Activated CD8-positive, alpha-beta memory T cell treated with anti-CD3 and anti-CD28 coated beads for 48 hours (primary cell): Measurements from ENCODE around the gene ADAM12.
"Not testable (repeated sequence)": the region's sequence is repeated elsewhere in the genome, so short reads cannot be mapped to it uniquely, and the experiment has no call there.

Experiments used
- DNase-seq, 3 experiments: peaks; one replicate each; pipeline ENCODE4 v3.0.0-alpha.2; 2020; ENCODE audit warnings: low read depth in 2 of 3, low spot score in 2 of 3

The ADAM12 gene

GRCh38 chr10:126186766-126187165, 201.5 kb downstream of the ADAM12 start:
- DNase-seq: no peak

- DNase-seq: no peak
Observed at GRCh38 chr10:126185676-126186447, 202.4 kb downstream of the ADAM12 start.

GRCh38 chr10:126181626-126182025, 206.7 kb downstream of the ADAM12 start:
- no peak for DNase-seq

- DNase-seq: no peak
Observed at GRCh38 chr10:126179637-126180036, 208.6 kb downstream of the ADAM12 start.

- DNase-seq: no peak
Observed at GRCh38 chr10:126177417-126178030, 210.8 kb downstream of the ADAM12 start.

GRCh38 chr10:126175641-126176262, 212.5 kb downstream of the ADAM12 start:
- no peak for DNase-seq

- not testable (repeated sequence) for DNase-seq
Observed at GRCh38 chr10:126172755-126173154, 215.5 kb downstream of the ADAM12 start.

- no peak for DNase-seq
Observed at GRCh38 chr10:126171555-126171954, 216.7 kb downstream of the ADAM12 start.

- no peak for DNase-seq
Observed at GRCh38 chr10:126170776-126171175, 217.5 kb downstream of the ADAM12 start.

GRCh38 chr10:126170371-126170770, 217.9 kb downstream of the ADAM12 start:
- DNase-seq: no peak

- DNase-seq: no peak
Observed at GRCh38 chr10:126169899-126170298, 218.4 kb downstream of the ADAM12 start.

GRCh38 chr10:126166797-126167196, 221.5 kb downstream of the ADAM12 start:
- DNase-seq: no peak

GRCh38 chr10:126165874-126166273, 222.4 kb downstream of the ADAM12 start:
- no peak for DNase-seq

GRCh38 chr10:126163506-126163905, 224.8 kb downstream of the ADAM12 start:
- DNase-seq: no peak

GRCh38 chr10:126161691-126162090, 226.6 kb downstream of the ADAM12 start:
- no peak for DNase-seq

- no peak for DNase-seq
Observed at GRCh38 chr10:126160971-126161630, 227.2 kb downstream of the ADAM12 start.

- DNase-seq: no peak
Observed at GRCh38 chr10:126160571-126160970, 227.7 kb downstream of the ADAM12 start.

- DNase-seq: no peak
Observed at GRCh38 chr10:126158133-126158892, 230.0 kb downstream of the ADAM12 start.

- no peak for DNase-seq
Observed at GRCh38 chr10:126157189-126157588, 231.1 kb downstream of the ADAM12 start.

GRCh38 chr10:126156503-126156902, 231.8 kb downstream of the ADAM12 start:
- no peak for DNase-seq

- no peak for DNase-seq
Observed at GRCh38 chr10:126156012-126156411, 232.3 kb downstream of the ADAM12 start.
